Keratinocyte (primary cell): ENCODE measurements around the gene CELF2.

Experiments
- CTCF ChIP-seq, 3 experiments: IDR thresholded peaks in 1 of 3; conservative IDR thresholded peaks in 1 of 3; optimal IDR thresholded peaks in 1 of 3; 2 replicates in 2 of 3; 3 replicates in 1 of 3; pipeline versions ENCODE3 to v1.5.1; 2011; ENCODE audit warnings: low read length in 3 of 3, mild to moderate bottlenecking in 3 of 3, moderate library complexity in 2 of 3, control low read depth in 1 of 3, inconsistent platforms in 1 of 3; ENCODE audit not compliant: insufficient read depth in 2 of 3; ENCODE audit errors: extremely low read depth in 1 of 3
- EZH2 ChIP-seq: IDR thresholded peaks from one replicate; pipeline ENCODE4 v1.6.1; 2012; ENCODE audit warnings: inconsistent platforms, mild to moderate bottlenecking, low read length, moderate library complexity

- TF ChIP-seq CTCF (optimal IDR thresholded peaks at IDR 0.05 in 1 of 3, IDR thresholded peaks at IDR 0.05 in 1 of 3, conservative IDR thresholded peaks at IDR 0.05 in 1 of 3; ENCODE audit: extremely low read depth in 1 of 3, insufficient read depth in 2 of 3, low read length in 3 of 3) (no peak), EZH2 (no peak)
Observed at GRCh38 chr10:11307937-11308336, 290.3 kb downstream of the CELF2 start.
